ENCODE results near the gene C1GALT1. TPM values are rescaled to one million over a fixed set of nuclear protein-coding genes. Genes with fewer than 3 reads are reported as not detected.

The C1GALT1 gene
- total and polyA plus RNA-seq, 9 of the 15 experiments (the other 6 are each of a cell fraction or from before 2014, with no cell fraction given) = 5.0 to 33.2 (median 24.1) TPM

GRCh38 chr7:7181519-7182155, 707 bp upstream of the C1GALT1 start (continued):
- TF ChIP-seq SAFB (IDR thresholded peaks at IDR 0.05; ENCODE audit: borderline replicate concordance, low read depth, low read length) = no peak
- 0 out of 2 replicates have a peak, but pooled peaks have one; percentile 3 for TF ChIP-seq ZNF316 (IDR thresholded peaks at IDR 0.05)
- no peak for TF ChIP-seq KAT2B (IDR thresholded peaks at IDR 0.05; ENCODE audit: low read depth, low read length)
- TF ChIP-seq ZFP1 (CRISPR knock-in tag; IDR thresholded peaks at IDR 0.05) = peak; percentile 46; the same call in 1 of the 2 replicates
- no peak for TF ChIP-seq HMG20B (CRISPR knock-in tag; IDR thresholded peaks at IDR 0.05)
- TF ChIP-seq TOE1 (IDR thresholded peaks at IDR 0.05; ENCODE audit: borderline replicate concordance) = no peak
- no peak for TF ChIP-seq TOE1 (CRISPR knock-in tag; IDR thresholded peaks at IDR 0.05; ENCODE audit: borderline replicate concordance, low read depth)
- TF ChIP-seq CBX8 (IDR thresholded peaks at IDR 0.05; ENCODE audit: borderline replicate concordance, extremely low read depth, low read depth, low read length, poor library complexity, severe bottlenecking) = no peak
- TF ChIP-seq, protein P1, sequence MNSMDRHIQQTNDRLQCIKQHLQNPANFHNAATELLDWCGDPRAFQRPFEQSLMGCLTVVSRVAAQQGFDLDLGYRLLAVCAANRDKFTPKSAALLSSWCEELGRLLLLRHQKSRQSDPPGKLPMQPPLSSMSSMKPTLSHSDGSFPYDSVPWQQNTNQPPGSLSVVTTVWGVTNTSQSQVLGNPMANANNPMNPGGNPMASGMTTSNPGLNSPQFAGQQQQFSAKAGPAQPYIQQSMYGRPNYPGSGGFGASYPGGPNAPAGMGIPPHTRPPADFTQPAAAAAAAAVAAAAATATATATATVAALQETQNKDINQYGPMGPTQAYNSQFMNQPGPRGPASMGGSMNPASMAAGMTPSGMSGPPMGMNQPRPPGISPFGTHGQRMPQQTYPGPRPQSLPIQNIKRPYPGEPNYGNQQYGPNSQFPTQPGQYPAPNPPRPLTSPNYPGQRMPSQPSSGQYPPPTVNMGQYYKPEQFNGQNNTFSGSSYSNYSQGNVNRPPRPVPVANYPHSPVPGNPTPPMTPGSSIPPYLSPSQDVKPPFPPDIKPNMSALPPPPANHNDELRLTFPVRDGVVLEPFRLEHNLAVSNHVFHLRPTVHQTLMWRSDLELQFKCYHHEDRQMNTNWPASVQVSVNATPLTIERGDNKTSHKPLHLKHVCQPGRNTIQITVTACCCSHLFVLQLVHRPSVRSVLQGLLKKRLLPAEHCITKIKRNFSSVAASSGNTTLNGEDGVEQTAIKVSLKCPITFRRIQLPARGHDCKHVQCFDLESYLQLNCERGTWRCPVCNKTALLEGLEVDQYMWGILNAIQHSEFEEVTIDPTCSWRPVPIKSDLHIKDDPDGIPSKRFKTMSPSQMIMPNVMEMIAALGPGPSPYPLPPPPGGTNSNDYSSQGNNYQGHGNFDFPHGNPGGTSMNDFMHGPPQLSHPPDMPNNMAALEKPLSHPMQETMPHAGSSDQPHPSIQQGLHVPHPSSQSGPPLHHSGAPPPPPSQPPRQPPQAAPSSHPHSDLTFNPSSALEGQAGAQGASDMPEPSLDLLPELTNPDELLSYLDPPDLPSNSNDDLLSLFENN (IDR thresholded peaks at IDR 0.05; ENCODE audit: low read depth in 2 of 2, low read length in 2 of 2) = no peak
- TF ChIP-seq HNRNPL (IDR thresholded peaks at IDR 0.05; ENCODE audit: low read depth, low read length) = no peak
- TF ChIP-seq PML (IDR thresholded peaks at IDR 0.05; ENCODE audit: low read length) = peak; percentile 29; the same call in 1 of the 2 replicates
- TF ChIP-seq, protein P2, sequence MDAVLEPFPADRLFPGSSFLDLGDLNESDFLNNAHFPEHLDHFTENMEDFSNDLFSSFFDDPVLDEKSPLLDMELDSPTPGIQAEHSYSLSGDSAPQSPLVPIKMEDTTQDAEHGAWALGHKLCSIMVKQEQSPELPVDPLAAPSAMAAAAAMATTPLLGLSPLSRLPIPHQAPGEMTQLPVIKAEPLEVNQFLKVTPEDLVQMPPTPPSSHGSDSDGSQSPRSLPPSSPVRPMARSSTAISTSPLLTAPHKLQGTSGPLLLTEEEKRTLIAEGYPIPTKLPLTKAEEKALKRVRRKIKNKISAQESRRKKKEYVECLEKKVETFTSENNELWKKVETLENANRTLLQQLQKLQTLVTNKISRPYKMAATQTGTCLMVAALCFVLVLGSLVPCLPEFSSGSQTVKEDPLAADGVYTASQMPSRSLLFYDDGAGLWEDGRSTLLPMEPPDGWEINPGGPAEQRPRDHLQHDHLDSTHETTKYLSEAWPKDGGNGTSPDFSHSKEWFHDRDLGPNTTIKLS (IDR thresholded peaks at IDR 0.05; ENCODE audit: borderline replicate concordance, low read depth) = peak; percentile 56; the same call in 1 of the 2 replicates
- TF ChIP-seq ZNF707 (CRISPR knock-in tag; conservative IDR thresholded peaks at IDR 0.05) = no peak
- TF ChIP-seq ZC3H4 (CRISPR knock-in tag; IDR thresholded peaks at IDR 0.05; ENCODE audit: borderline replicate concordance) = peak; percentile 72; the same call in 1 of the 2 replicates
- TF ChIP-seq POLR3A (IDR thresholded peaks at IDR 0.05; ENCODE audit: borderline replicate concordance, extremely low read depth, insufficient read depth, insufficient read length) = no peak
- no peak for TF ChIP-seq ZNF785 (CRISPR knock-in tag; IDR thresholded peaks at IDR 0.05)
- TF ChIP-seq, protein P3, sequence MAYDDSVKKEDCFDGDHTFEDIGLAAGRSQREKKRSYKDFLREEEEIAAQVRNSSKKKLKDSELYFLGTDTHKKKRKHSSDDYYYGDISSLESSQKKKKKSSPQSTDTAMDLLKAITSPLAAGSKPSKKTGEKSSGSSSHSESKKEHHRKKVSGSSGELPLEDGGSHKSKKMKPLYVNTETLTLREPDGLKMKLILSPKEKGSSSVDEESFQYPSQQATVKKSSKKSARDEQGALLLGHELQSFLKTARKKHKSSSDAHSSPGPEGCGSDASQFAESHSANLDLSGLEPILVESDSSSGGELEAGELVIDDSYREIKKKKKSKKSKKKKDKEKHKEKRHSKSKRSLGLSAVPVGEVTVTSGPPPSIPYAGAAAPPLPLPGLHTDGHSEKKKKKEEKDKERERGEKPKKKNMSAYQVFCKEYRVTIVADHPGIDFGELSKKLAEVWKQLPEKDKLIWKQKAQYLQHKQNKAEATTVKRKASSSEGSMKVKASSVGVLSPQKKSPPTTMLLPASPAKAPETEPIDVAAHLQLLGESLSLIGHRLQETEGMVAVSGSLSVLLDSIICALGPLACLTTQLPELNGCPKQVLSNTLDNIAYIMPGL (CRISPR knock-in tag; IDR thresholded peaks at IDR 0.05) = no peak
- no peak for TF ChIP-seq ZNF408 (CRISPR knock-in tag; IDR thresholded peaks at IDR 0.05; ENCODE audit: low read depth)
- TF ChIP-seq ZNF717 (CRISPR knock-in tag; IDR thresholded peaks at IDR 0.05) = no peak
- TF ChIP-seq, protein P4, sequence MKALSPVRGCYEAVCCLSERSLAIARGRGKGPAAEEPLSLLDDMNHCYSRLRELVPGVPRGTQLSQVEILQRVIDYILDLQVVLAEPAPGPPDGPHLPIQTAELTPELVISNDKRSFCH (CRISPR knock-in tag; IDR thresholded peaks at IDR 0.05) = no peak
- TF ChIP-seq, protein P4 (tag; IDR thresholded peaks at IDR 0.05) = 0 out of 2 replicates have a peak, but pooled peaks have one; percentile 57

Data from K562 (cell line).